Skeletal muscle satellite cell (primary cell): ENCODE data around the gene BATF.
A peak's percentile ranks its signal among the peaks of the same experiment; 100 is the strongest.

Experiments
- H3K27me3 ChIP-seq: 2 replicates; pipeline ENCODE4 v1.7.0; 2013; ENCODE audit warnings: low read length; ENCODE audit not compliant: control insufficient read depth, insufficient read depth
- H3K36me3 ChIP-seq: 2 replicates; pipeline ENCODE4 v1.7.0; 2013; ENCODE audit warnings: mild to moderate bottlenecking, control low read depth, low read length; ENCODE audit not compliant: insufficient read depth
- H3K4me1 ChIP-seq: 2 replicates; pipeline ENCODE4 v1.7.0; 2013; ENCODE audit warnings: low read length; ENCODE audit not compliant: control insufficient read depth, insufficient read depth
- H3K4me2 ChIP-seq: 2 replicates; pipeline ENCODE4 v1.7.0; 2013; ENCODE audit warnings: mild to moderate bottlenecking, low read length
- H3K4me3 ChIP-seq: 2 replicates; pipeline ENCODE4 v1.7.0; 2013; ENCODE audit warnings: low read length
- H3K9ac ChIP-seq: 2 replicates; pipeline ENCODE4 v1.7.0; 2013; ENCODE audit warnings: mild to moderate bottlenecking, low read depth, low read length, moderate library complexity
- H3K9me3 ChIP-seq: replicated peaks from 2 replicates; pipeline ENCODE4 v1.7.0; 2013; ENCODE audit warnings: mild to moderate bottlenecking, control low read depth, low read length

The BATF gene

DNA sequence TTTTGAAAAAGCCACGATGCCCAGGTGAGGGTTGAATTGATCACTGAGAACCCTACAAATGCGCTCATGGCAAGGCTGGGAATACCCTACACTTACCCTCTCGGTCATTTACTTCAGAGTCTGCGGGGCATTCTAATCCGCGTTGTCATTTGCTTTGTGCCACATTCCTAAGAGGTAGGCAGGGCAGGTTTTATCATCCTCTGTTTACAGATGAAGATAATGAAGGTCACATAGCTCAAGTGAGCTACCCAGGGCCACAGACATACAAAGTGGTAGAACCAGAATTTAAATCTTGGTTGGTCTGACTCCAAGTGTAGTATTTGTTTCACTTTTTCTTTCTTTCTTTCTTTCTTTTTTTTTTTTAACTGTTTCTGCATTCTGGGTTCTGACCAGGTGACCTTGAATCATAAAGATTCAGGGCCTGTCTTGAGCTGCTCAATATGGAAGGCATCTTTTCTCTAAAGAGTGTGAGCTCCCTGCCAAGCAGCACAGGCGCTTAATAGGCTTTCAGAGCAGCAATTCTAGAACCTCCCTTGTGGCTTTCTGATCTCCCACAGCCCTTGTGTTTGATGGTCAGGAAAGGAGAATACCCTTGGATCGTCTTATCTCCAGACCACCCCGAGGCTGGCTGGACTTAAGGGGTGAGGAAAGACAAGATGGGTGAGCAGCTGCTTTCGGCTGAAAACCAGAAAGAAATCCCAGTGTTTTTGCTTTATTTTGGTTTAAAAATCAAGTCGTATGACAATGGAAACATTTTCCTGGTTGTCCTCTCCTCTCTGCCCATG is 662 bp upstream of the BATF start:
- Histone ChIP-seq H3K4me1 (peaks cover 24% of the 10 kb centered on the region), H3K9ac (no peak overlapping the region), H3K36me3 (no peaks in the 10 kb centered on the region), H3K27me3 (peaks cover under 1% of the 10 kb centered on the region), H3K9me3 (no peaks in the 10 kb centered on the region), H3K4me2 (no peak overlapping the region), H3K4me3 (no peak overlapping the region)

DNA sequence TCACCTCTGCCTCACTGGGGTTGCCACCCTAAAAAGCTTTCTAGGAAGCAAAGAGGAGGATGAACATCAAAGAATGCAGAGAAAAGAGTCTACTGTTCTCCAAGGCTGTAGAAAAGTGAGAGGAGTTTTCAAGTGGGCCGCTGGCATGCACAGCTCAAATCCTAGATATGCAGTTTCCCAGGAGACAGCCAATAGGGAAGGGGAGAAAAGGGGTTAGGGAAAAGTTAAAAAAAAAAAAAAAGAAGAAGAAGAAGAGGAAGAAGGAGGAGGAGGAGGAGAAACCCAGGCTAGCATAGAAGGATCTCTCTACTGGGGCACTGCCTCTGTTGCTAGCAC is 682 bp downstream of the BATF start:
- Histone ChIP-seq H3K9ac (no peak overlapping the region), H3K4me3 (no peak overlapping the region), H3K4me1 (peaks cover 24% of the 10 kb centered on the region), H3K36me3 (no peaks in the 10 kb centered on the region), H3K27me3 (no peaks in the 10 kb centered on the region), H3K4me2 (no peak overlapping the region), H3K9me3 (no peaks in the 10 kb centered on the region)

DNA sequence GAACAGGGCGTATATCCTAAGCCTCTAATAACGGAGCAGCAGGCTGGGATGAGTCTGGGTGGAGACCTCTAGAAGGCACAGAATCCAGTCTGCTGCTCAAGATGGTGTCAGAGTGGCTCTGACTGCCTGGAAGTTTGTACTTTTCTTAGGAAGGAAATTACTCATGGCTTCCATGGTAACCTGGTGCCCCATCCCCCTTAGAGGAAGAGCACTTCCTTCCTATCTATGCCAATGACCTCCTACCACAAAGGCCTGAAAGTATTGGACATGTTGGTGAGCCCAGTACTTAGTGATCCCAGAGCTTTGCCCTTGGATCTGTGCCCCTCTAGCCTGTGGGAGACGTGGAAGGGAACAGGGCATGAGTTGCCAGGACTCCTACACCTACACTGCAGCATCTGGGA is 1.5 kb downstream of the BATF start:
- H3K27me3 ChIP-seq, result no peaks in the 10 kb centered on the region
- H3K4me3 ChIP-seq, result no peak overlapping the region
- H3K4me1 ChIP-seq, result peaks cover 24% of the 10 kb centered on the region
- no peaks in the 10 kb centered on the region for H3K9me3 ChIP-seq
- H3K36me3 ChIP-seq, result no peaks in the 10 kb centered on the region
- no peak overlapping the region for H3K9ac ChIP-seq
- no peak overlapping the region for H3K4me2 ChIP-seq

DNA sequence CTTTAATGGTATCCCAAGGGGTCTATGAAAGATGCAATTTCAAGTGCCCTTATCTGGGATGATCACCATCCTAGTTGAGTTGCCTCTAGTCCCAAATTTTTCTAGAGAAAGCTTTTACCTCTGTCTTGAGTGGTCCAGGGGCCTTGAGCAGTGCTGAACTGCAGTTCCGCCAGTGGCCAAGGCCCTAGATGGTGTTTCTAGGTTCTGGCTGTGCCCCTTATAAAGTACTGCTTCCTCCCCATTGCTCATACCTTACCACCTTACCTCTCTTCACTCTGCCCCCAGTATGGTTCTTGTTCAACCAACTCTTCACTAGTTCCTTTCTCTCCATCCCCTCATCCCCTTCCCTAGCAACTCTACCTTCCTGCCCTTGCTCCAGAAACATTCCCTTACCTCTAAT is 3.7 kb downstream of the BATF start:
- H3K4me3 ChIP-seq, result no peak overlapping the region
- no peaks in the 10 kb centered on the region for H3K9me3 ChIP-seq
- H3K27me3 ChIP-seq, result no peaks in the 10 kb centered on the region
- peaks cover 12% of the 10 kb centered on the region for H3K4me1 ChIP-seq
- no peak overlapping the region for H3K4me2 ChIP-seq
- no peaks in the 10 kb centered on the region for H3K36me3 ChIP-seq
- H3K9ac ChIP-seq, result no peak overlapping the region

DNA sequence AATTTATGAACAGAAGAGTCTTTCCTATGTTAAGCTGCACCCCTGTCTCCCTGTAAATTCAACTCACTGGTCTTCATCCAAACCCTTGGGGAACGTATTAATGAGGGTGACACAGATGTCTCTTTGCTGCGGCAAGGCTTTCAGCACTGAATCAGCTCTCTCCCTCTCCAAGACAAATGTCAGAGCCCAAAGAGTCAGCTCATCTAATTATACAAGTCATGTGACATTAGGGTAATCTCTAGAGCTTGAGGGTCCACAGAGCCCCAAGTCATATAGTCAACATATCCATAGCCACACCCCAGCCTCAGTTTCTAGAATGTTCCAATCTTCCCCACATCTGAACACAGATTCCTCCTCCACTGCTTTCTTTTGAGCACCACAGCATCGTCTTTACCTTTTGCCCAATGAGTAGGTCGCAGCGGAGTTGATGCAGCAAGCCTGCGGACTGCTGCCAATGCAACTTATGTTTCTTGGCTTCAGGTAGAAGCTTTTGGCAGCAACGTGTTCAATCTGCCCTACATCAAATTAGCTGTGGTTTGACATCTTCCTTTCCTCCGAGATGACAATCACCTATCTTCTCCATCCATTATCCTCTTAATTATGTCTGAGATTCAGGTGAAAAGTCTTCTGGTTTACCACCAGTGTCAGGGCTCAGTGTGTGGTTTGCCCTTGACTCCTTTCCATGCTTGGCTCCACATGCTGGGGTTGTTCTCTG is 5.3 kb downstream of the BATF start:
- Histone ChIP-seq H3K4me3 (no peak overlapping the region), H3K9ac (no peak overlapping the region), H3K4me1 (peaks cover 28% of the 10 kb centered on the region), H3K4me2 (no peak overlapping the region), H3K9me3 (no peaks in the 10 kb centered on the region), H3K36me3 (no peaks in the 10 kb centered on the region), H3K27me3 (no peaks in the 10 kb centered on the region)

DNA sequence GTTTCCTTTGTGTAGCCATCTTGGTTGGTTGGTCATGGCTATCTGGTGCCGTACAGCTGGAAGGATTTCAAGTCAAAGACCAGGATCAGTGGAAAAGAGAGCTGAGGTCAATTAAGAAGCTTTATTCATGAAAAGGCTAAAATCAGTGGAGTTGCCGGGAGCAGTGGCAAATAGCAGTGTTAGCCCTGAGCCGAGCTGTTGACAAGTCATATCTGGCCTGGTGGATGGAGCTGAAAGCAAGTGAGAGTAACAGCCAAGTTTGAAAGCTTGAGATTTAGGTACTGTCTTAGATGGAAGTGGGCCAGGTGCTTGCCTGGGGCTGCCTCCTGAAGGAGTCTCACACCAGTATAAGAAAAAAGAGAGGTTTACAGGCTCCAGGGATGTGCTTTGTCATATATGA is 9.0 kb downstream of the BATF start:
- peaks cover 45% of the 10 kb centered on the region for H3K4me1 ChIP-seq
- no peaks in the 10 kb centered on the region for H3K36me3 ChIP-seq
- no peak overlapping the region for H3K4me3 ChIP-seq

DNA sequence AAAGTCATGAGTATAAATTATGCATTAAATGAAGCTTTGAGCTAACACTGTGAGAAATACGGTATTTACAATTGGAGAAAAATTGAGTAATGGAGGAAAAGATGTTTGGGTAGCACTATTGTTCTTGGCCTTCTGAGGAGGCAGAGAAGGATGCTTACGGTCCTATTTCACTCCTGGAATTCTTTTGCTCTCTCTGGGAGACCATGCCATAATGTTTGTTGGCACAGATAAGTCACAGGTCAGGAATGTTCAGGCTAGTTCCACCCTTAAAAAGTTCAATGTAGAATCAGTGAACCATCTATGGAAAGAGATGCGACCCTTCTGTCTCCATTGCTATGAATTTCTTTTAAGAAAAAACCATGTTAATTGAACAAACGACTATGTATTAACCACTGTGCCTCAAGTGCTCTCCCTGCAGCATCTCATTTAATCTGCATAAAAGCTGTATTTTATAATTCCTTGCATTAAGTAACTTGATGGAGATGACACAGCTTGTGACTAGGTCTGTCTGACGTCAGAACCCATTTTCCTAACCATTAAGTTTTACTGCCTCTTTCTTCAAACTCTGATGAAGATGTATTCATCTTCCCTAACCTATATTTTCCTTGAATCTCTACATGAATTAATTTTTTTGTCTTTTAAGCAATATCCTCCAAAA is 9.5 kb downstream of the BATF start:
- Histone ChIP-seq H3K4me3 (no peak overlapping the region), H3K4me1 (peaks cover 50% of the 10 kb centered on the region), H3K9me3 (no peaks in the 10 kb centered on the region), H3K36me3 (no peaks in the 10 kb centered on the region), H3K4me2 (peak overlapping the region; percentile 46), H3K9ac (peak overlapping the region; percentile 64), H3K27me3 (no peaks in the 10 kb centered on the region)

More for the DNA sequence above, 9.0 kb downstream of the BATF start:
- peak overlapping the region; percentile 46 for H3K4me2 ChIP-seq
- H3K27me3 ChIP-seq, result no peaks in the 10 kb centered on the region
- peak overlapping the region; percentile 64 for H3K9ac ChIP-seq
- H3K9me3 ChIP-seq, result no peaks in the 10 kb centered on the region

DNA sequence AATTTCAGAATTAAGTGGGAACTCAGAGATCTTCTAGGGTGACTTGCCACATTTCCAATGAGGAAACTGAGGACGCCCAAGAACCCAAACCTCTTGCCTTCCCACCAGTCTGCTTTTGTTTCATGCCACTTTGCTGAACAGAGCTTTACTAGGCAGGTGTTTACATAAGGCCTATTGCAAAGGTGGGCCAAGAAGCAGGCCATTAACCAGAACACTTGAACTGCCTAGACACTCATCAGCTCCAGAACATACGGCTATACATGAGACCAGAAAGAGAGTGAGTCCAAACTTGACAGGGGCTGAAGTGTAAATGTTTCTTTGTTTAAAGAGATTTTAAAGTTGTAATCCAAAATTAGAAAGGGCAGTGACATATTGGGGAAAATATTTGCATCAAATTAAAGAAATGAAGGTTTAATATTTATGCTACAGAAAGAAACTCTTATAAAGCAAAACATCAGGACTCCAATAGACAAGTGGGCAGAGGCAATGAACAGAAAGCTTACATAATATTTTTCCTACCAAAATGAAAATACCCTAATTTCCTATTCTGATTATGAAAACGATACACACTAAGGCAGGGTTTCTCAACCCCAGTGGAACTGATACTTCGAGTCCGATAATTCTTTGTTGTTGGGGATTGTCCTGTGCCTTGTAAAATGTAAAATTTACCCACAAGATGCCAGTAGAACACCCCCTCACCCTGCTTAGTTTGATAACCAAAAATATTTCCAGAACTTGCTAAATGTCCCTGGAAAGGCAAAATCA is 11.7 kb downstream of the BATF start:
- H3K27me3 ChIP-seq, result no peaks in the 10 kb centered on the region

DNA sequence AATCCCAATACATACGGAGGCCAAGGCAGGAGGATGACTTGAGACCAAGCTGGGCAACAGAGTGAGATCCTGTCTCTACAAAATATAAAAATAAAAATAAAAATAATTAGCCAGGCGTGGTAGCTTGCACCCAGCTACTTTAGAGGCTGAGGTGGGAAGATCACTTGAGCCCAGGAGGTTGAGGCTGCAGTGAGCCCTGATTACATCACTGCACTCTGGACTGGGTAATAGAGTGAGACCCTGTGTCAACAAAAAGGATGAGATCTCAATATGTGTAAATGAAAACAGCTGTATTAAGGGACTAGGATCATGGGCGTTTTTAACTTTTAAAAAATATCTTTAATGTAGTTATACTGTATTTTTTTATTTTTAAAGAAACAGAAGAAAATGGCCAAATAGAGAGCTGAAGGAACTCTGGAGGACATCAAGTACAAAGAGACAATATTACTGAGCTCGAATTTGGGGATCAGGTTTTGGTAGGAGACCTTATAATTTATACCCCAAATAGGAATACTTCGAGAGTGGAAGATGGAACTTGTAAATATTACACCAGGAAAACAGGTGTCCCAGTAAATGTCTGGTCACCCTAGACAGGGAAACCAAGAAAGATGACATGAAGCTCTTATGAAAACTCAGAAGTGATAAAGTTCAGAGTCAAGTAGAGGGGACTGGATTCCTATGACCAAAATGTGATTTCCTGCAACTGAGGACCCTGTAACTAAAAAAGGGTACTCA is 13.1 kb downstream of the BATF start:
- H3K36me3 ChIP-seq, result no peaks in the 10 kb centered on the region
- H3K9ac ChIP-seq, result peak overlapping the region; percentile 63
- no peaks in the 10 kb centered on the region for H3K27me3 ChIP-seq
- H3K9me3 ChIP-seq, result no peaks in the 10 kb centered on the region
- peaks cover 56% of the 10 kb centered on the region for H3K4me1 ChIP-seq
- H3K4me2 ChIP-seq, result peak overlapping the region; percentile 16
- no peak overlapping the region for H3K4me3 ChIP-seq

More for the DNA sequence above, 11.7 kb downstream of the BATF start:
- H3K4me2 ChIP-seq, result no peak overlapping the region
- no peaks in the 10 kb centered on the region for H3K36me3 ChIP-seq
- H3K4me3 ChIP-seq, result no peak overlapping the region
- no peak overlapping the region for H3K9ac ChIP-seq
- H3K4me1 ChIP-seq, result peaks cover 56% of the 10 kb centered on the region
- H3K9me3 ChIP-seq, result no peaks in the 10 kb centered on the region

DNA sequence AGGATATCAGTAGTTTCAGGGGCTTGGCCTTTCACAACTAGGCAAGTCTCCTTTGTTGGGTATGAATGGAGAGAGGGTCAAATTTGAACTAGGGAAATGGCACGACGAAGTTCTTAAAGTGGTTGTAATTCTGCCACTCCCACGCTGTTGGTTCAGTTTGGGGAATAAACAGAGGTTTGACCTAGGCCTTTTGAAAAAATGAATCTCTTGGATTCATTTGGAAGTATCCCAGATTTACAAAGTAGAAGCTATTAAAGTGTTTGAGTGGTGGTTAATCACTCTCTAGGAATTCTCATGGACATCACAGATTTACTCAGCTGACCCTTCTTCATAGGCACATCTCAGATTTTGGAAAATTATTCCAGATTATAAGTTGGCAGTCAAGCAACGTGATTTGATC is 14.8 kb downstream of the BATF start:
- no peak overlapping the region for H3K4me3 ChIP-seq
- peaks cover 45% of the 10 kb centered on the region for H3K4me1 ChIP-seq
- no peak overlapping the region for H3K4me2 ChIP-seq
- no peaks in the 10 kb centered on the region for H3K36me3 ChIP-seq
- no peaks in the 10 kb centered on the region for H3K27me3 ChIP-seq
- no peak overlapping the region for H3K9ac ChIP-seq
- no peaks in the 10 kb centered on the region for H3K9me3 ChIP-seq

DNA sequence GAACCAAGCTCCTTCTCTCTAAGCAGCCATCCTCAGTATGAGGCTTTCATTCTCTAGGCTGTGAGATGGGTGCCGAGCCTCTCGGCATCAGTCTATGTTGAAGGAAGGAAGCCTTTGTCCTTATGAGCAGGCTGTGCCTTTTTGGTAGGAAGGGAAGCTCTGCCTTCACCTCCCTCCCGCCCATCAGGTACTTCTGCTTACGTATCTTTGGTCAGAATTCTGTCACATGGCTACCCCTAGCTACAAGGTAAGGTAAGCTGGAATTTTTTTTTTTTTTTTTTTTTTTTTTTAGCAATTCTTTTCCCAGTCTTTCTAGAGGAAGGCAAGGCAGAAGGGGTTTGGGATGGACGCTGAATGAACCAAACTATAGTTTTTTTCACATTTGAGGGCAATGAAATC is 16.9 kb downstream of the BATF start:
- Histone ChIP-seq H3K4me1 (peaks cover 41% of the 10 kb centered on the region), H3K4me3 (no peak overlapping the region), H3K27me3 (no peaks in the 10 kb centered on the region)

More for the DNA sequence above, 16.9 kb downstream of the BATF start:
- Histone ChIP-seq H3K4me2 (no peak overlapping the region), H3K9me3 (no peaks in the 10 kb centered on the region), H3K9ac (no peak overlapping the region), H3K36me3 (no peaks in the 10 kb centered on the region)
